K562 (cell line): ENCODE data around the gene PI4KA. TPM values are rescaled to one million over a fixed set of nuclear protein-coding genes. Genes with fewer than 3 reads are reported as not detected.

Experiments used
- ARID2 ChIP-seq: fragments of 450-650 bp; IDR thresholded peaks from 2 replicates; pipeline ENCODE4 v1.6.1; 2017; ENCODE audit warnings: antibody characterized with exemption, mild to moderate bottlenecking
- ELF4 ChIP-seq: fragments of 450-650 bp; formaldehyde crosslinking; IDR thresholded peaks from 2 replicates; pipeline ENCODE4 v1.4.0; 2022; ENCODE audit warnings: missing genetic modification characterization
- FOXM1 ChIP-seq, 2 experiments: fragments of 450-650 bp in 1 of 2; sonication (generic) in 1 of 2; formaldehyde crosslinking in 1 of 2; IDR thresholded peaks; 2 replicates each; pipeline versions ENCODE4 v1.6.1 to v1.9.0; 2017 to 2022; ENCODE audit warnings: low read depth in 2 of 2, mild to moderate bottlenecking in 2 of 2, missing genetic modification reagents in 1 of 2, moderate library complexity in 1 of 2
- GABPB2 ChIP-seq: fragments of 250-450 bp; sonication (Bioruptor Pico); conservative IDR thresholded peaks from 2 replicates; pipeline ENCODE4 v1.5.1; 2021; ENCODE audit warnings: mild to moderate bottlenecking
- HDAC1 ChIP-seq, 2 experiments: fragments of 450-650 bp; IDR thresholded peaks; 2 replicates each; pipeline ENCODE4 v1.6.1; 2016 to 2017; ENCODE audit warnings: inconsistent platforms in 1 of 2, mild to moderate bottlenecking in 1 of 2, moderate library complexity in 1 of 2
- MTA2 ChIP-seq: fragments of 450-650 bp; IDR thresholded peaks from 2 replicates; pipeline ENCODE4 v1.6.1; 2016; ENCODE audit warnings: low read depth
- OTX1 ChIP-seq: fragments of 450-650 bp; formaldehyde crosslinking; IDR thresholded peaks from 2 replicates; pipeline ENCODE4 v1.4.0; 2022; ENCODE audit warnings: mild to moderate bottlenecking
- THRAP3 ChIP-seq: fragments of 450-650 bp; IDR thresholded peaks from 2 replicates; pipeline ENCODE4 v1.6.1; 2016; ENCODE audit warnings: mild to moderate bottlenecking, inconsistent platforms, borderline replicate concordance
- ZNF253 ChIP-seq: fragments of 250-450 bp; sonication (Bioruptor Pico); conservative IDR thresholded peaks from 2 replicates; pipeline ENCODE4 v1.6.1; 2021; ENCODE audit warnings: mild to moderate bottlenecking
- ZNF76 ChIP-seq: fragments of 250-450 bp; sonication (Bioruptor Pico); IDR thresholded peaks from 2 replicates; pipeline ENCODE4 v1.4.0; 2020; ENCODE audit warnings: mild to moderate bottlenecking, moderate library complexity, borderline replicate concordance
- polyA plus RNA-seq, 8 experiments: library from polyadenylated mRNA; depleted of rRNA in 4 of 8; stranded (reverse) in 5 of 8; unstranded in 3 of 8; fragments of >200 nt; fragmentation: Nextera tagmentation in 2 of 8; fragmentation: Illumina TruSeq in 1 of 8; extraction: Ambion mirVana in 2 of 8; extraction: Trizol in 1 of 8; gene quantifications; 2 replicates each; pipeline versions ENCODE4 v1.2.1 to v1.2.3, GENCODE V29; 2011 to 2014; ENCODE audit warnings: inconsistent platforms in 1 of 8, missing spikeins in 1 of 8
- total RNA-seq, 7 experiments: library from RNA; depleted of rRNA in 6 of 7; stranded (reverse); fragments of >200 nt in 6 of 7; fragmentation: Illumina TruSeq in 2 of 7; extraction: Trizol in 2 of 7; gene quantifications; 2 replicates each; pipeline versions ENCODE4 v1.2.1 to v1.2.3, GENCODE V29; 2011 to 2021; ENCODE audit warnings: low replicate concordance in 1 of 7
- TF ChIP-seq, protein P1 (sequence below), 2 experiments: fragments of 450-650 bp in 1 of 2; IDR thresholded peaks; 2 replicates each; pipeline ENCODE4 v1.6.1; 2011 to 2017; ENCODE audit warnings: low read depth in 2 of 2, antibody characterized with exemption in 1 of 2, borderline replicate concordance in 1 of 2, low read length in 1 of 2, mild to moderate bottlenecking in 1 of 2, mixed read lengths in 1 of 2; ENCODE audit not compliant: control insufficient read depth in 1 of 2
- TF ChIP-seq, protein P2 (sequence below): fragments of 250-450 bp; sonication (Bioruptor Pico); IDR thresholded peaks from 2 replicates; pipeline ENCODE4 v1.5.0; 2021; ENCODE audit warnings: mild to moderate bottlenecking, moderate library complexity
- TF ChIP-seq, protein P3 (sequence below): fragments of 450-650 bp; IDR thresholded peaks from 2 replicates; pipeline ENCODE4 v1.6.1; 2018; ENCODE audit warnings: mild to moderate bottlenecking, low read depth; ENCODE audit not compliant: partially characterized antibody
- TF ChIP-seq, protein P4 (sequence below): fragments of 250-450 bp; sonication (Bioruptor Pico); IDR thresholded peaks from 2 replicates; pipeline ENCODE4 v1.6.1; 2021; ENCODE audit warnings: mild to moderate bottlenecking

PI4KA gene
- total and polyA plus RNA-seq, 9 of the 15 experiments (the other 6 are each of a cell fraction or from before 2014, with no cell fraction given), result 7.3 to 187 (median 84.7) TPM

DNA sequence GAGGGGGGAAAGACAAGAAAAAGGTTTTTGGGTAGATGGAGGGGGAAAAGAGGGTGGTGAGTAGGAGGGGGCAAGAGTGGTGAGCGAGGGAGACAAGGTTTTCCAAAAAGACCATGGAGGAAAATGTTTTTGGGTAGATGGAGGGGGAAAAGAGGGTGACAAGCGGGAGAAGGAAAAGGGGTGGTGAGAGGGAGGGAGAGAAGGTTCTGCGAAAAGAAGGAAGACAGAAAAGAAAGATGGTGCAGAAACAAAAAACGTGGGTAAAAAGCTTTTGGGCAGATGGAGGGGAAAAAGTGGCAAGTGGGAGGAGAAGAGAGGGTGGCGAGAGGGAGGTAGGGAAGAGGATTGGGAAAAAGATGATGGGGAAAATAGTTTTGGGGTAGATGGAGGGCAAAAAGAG is 200.6 kb downstream of the PI4KA start (continued):
- TF ChIP-seq, protein P1, sequence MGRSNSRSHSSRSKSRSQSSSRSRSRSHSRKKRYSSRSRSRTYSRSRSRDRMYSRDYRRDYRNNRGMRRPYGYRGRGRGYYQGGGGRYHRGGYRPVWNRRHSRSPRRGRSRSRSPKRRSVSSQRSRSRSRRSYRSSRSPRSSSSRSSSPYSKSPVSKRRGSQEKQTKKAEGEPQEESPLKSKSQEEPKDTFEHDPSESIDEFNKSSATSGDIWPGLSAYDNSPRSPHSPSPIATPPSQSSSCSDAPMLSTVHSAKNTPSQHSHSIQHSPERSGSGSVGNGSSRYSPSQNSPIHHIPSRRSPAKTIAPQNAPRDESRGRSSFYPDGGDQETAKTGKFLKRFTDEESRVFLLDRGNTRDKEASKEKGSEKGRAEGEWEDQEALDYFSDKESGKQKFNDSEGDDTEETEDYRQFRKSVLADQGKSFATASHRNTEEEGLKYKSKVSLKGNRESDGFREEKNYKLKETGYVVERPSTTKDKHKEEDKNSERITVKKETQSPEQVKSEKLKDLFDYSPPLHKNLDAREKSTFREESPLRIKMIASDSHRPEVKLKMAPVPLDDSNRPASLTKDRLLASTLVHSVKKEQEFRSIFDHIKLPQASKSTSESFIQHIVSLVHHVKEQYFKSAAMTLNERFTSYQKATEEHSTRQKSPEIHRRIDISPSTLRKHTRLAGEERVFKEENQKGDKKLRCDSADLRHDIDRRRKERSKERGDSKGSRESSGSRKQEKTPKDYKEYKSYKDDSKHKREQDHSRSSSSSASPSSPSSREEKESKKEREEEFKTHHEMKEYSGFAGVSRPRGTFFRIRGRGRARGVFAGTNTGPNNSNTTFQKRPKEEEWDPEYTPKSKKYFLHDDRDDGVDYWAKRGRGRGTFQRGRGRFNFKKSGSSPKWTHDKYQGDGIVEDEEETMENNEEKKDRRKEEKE (IDR thresholded peaks at IDR 0.05; ENCODE audit: borderline replicate concordance in 1 of 2, control insufficient read depth in 1 of 2, low read depth in 2 of 2, low read length in 1 of 2), result 0 out of 4 replicates have a peak, but pooled peaks of 1 of the 2 experiments have one; percentile 76
- TF ChIP-seq ZNF76 (CRISPR knock-in tag) (no peak), MTA2 (peak; percentile 36; the same call in 1 of the 2 replicates), ZNF253 (CRISPR knock-in tag) (0 out of 2 replicates have a peak, but pooled peaks have one; percentile 18), HDAC1 (IDR thresholded peaks at IDR 0.05) (peak in 1 of 2 experiments; percentile 42; a peak in 2 of 4 replicates), GABPB2 (CRISPR knock-in tag) (peak; percentile 88), FOXM1 (IDR thresholded peaks at IDR 0.05; ENCODE audit: low read depth) (0 out of 2 replicates have a peak, but pooled peaks have one; percentile 2), FOXM1 (CRISPR knock-in tag; IDR thresholded peaks at IDR 0.05; ENCODE audit: low read depth) (no peak), ARID2 (peak; percentile 10; the same call in 1 of the 2 replicates), OTX1 (CRISPR knock-in tag) (peak; percentile 81), THRAP3 (peak; percentile 22; the same call in 1 of the 2 replicates), ELF4 (CRISPR knock-in tag) (peak; percentile 75)
- TF ChIP-seq, protein P2, sequence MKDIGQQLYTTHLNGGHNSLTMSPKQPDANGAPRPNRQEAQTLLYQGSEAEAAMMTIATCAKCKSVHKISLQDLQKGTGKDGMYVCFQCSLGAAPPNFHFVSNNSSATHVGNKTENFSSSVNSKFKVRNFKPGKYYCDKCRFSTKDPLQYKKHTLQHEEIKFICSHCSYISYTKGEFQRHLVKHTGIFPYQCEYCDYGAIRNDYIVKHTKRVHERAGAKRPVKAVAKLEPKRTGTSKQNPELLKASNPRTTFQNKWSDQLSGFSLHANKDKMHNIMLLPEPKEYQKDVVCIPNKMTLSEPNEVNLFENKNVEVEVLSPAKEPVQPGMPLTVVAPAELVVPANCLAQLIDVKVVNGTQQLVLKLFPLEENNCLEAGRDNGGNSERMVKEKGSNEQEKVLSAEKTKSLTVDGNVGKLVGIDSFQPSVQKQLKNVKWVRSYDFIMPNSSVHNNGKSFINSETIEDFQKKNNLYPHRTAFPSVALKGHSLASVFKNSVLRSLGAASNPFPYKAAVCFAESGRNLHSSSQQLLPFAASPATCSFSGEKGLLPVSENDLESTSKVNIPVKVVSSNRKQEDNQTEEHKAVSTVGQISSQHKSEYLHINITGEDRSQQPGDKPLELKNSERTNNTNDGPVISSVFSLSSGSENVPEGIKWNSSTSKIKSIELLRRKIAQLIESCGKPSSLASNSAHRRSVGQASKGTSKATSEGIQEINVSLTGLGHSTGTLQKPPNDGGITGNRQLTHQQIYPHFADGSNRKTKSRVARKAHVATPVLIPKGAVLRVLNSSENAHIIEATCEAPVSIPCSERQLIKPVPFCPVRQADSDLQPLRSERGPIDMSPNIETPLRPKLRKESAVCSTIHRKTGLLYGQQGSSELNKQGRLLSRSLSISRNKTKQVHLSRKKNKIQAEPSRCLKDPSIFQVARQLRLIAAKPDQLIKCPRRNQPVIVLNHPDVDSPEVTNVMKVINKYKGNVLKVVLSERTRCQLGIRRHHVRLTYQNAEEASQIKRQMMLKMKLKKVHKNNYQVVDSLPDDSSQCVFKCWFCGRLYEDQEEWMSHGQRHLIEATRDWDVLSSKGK (CRISPR knock-in tag), result peak; percentile 55; the same call in 1 of the 2 replicates
- TF ChIP-seq, protein P3, sequence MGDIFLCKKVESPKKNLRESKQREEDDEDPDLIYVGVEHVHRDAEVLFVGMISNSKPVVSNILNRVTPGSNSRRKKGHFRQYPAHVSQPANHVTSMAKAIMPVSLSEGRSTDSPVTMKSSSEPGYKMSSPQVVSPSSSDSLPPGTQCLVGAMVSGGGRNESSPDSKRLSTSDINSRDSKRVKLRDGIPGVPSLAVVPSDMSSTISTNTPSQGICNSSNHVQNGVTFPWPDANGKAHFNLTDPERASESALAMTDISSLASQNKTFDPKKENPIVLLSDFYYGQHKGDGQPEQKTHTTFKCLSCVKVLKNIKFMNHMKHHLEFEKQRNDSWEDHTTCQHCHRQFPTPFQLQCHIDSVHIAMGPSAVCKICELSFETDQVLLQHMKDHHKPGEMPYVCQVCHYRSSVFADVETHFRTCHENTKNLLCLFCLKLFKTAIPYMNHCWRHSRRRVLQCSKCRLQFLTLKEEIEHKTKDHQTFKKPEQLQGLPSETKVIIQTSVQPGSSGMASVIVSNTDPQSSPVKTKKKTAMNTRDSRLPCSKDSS, result peak; percentile 23
- TF ChIP-seq, protein P4, sequence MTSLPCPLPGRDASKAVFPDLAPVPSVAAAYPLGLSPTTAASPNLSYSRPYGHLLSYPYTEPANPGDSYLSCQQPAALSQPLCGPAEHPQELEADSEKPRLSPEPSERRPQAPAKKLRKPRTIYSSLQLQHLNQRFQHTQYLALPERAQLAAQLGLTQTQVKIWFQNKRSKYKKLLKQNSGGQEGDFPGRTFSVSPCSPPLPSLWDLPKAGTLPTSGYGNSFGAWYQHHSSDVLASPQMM, result peak; percentile 17; the same call in 1 of the 2 replicates
